GM12878 (cell line): ENCODE results near the gene ZNF813. TPM values are rescaled to one million over a fixed set of nuclear protein-coding genes. Genes with fewer than 3 reads are reported as not detected.

Experiments used
- ATAC-seq: fragments of 200-7000 bp; cut with Tn5 transposase; 3 replicates; pipeline ENCODE4 v1.9.1; 2020; ENCODE audit warnings: mild to moderate bottlenecking, moderate library complexity
- BruUV-seq: library from RNA; stranded (reverse); fragments of 400-500 nt; replicated peaks from 2 replicates; lab custom pipeline; 2021; lab: Mats Ljungman, UMichigan
- CTCF ChIA-PET: fragments of 300-600 bp; sonication (Branson Sonifier 250); formaldehyde crosslinking; extraction: SDS; loops from one replicate; lab custom pipeline; 2021; ENCODE audit warnings: inconsistent platforms; lab: Yijun Ruan, JAX
- POLR2A ChIA-PET: fragments of 350-600 bp; formaldehyde crosslinking; extraction: SDS; loops from one replicate; lab custom pipeline; 2021; ENCODE audit warnings: inconsistent platforms; lab: Charles Lee
- RAD21 ChIA-PET: fragments of 300-600 bp; sonication (Branson Sonifier 250); formaldehyde crosslinking; loops from one replicate; lab custom pipeline; 2023; ENCODE audit warnings: antibody characterized with exemption; ENCODE audit not compliant: unreplicated experiment; lab: Charles Lee
- SMC1A ChIA-PET: fragments of 300-600 bp; sonication (Branson Sonifier 250); formaldehyde crosslinking; loops from one replicate; lab custom pipeline; 2023; ENCODE audit not compliant: unreplicated experiment, uncharacterized antibody; lab: Charles Lee
- DNase-seq: peaks from one replicate; pipeline ENCODE4 v3.0.0-alpha.2; 2011; ENCODE audit warnings: low read depth, low spot score
- FAIRE-seq: peaks from 3 replicates; lab custom pipeline; 2011; peaks lifted over from hg19 to GRCh38; lab: Jason Lieb, UNC
- H2AFZ ChIP-seq: 2 replicates; pipeline ENCODE4 v1.6.0; 2011; ENCODE audit warnings: low read depth, low read length, control low read depth; ENCODE audit not compliant: control insufficient read depth
- H3K27ac ChIP-seq: 2 replicates; pipeline ENCODE4 v1.5.1; 2011; ENCODE audit warnings: control low read depth; ENCODE audit not compliant: control insufficient read depth, insufficient read depth
- H3K27me3 ChIP-seq, 2 experiments: replicated peaks in 1 of 2; 2 replicates each; pipeline versions ENCODE4 v1.6.0 to v1.6.1; 2011; ENCODE audit warnings: low read length in 1 of 2; ENCODE audit not compliant: control insufficient read depth in 2 of 2, insufficient read depth in 2 of 2
- H3K36me3 ChIP-seq, 2 experiments: 2 replicates each; pipeline ENCODE4 v1.5.1; 2011; ENCODE audit warnings: low read length in 1 of 2; ENCODE audit not compliant: control insufficient read depth in 2 of 2, insufficient read depth in 2 of 2
- H3K4me1 ChIP-seq: 2 replicates; pipeline ENCODE4 v1.6.1; 2011; ENCODE audit warnings: mild to moderate bottlenecking, low read length, moderate library complexity, mixed read lengths; ENCODE audit not compliant: control insufficient read depth, insufficient read depth
- H3K4me2 ChIP-seq: 2 replicates; pipeline ENCODE4 v1.6.0; 2011; ENCODE audit warnings: control low read depth; ENCODE audit not compliant: control insufficient read depth, insufficient read depth
- H3K4me3 ChIP-seq: fragments of 200-600 bp; sonication (generic); 2 replicates; pipeline ENCODE4 v1.5.1; 2016
- H3K79me2 ChIP-seq: 2 replicates; pipeline ENCODE4 v1.6.0; 2011; ENCODE audit warnings: low read length; ENCODE audit not compliant: control insufficient read depth, insufficient read depth
- H3K9ac ChIP-seq: 2 replicates; pipeline ENCODE4 v1.8.0; 2011; ENCODE audit warnings: low read length, control low read depth, mixed read lengths; ENCODE audit not compliant: control insufficient read depth, insufficient read depth
- H3K9me3 ChIP-seq: replicated peaks from 3 replicates; pipeline ENCODE4 v1.5.1; 2011; ENCODE audit warnings: mild to moderate bottlenecking, low read length; ENCODE audit not compliant: control insufficient read depth, insufficient read depth
- H4K20me1 ChIP-seq: 2 replicates; pipeline ENCODE4 v1.6.0; 2011; ENCODE audit not compliant: control insufficient read depth, insufficient read depth
- BHLHE40 ChIP-seq, 2 experiments: fragments of 450-650 bp in 1 of 2; IDR thresholded peaks; 2 replicates each; pipeline ENCODE4 v1.6.1; 2011 to 2017; ENCODE audit warnings: low read depth in 2 of 2, borderline replicate concordance in 1 of 2, improper control_type of control experiment in 1 of 2, low read length in 1 of 2, mild to moderate bottlenecking in 1 of 2
- CHD1 ChIP-seq: IDR thresholded peaks from 2 replicates; pipeline ENCODE4 v1.6.1; 2012; ENCODE audit warnings: low read depth, low read length, improper control_type of control experiment
- EZH2 ChIP-seq: IDR thresholded peaks from 2 replicates; pipeline ENCODE4 v1.6.1; 2012; ENCODE audit warnings: low read depth, mild to moderate bottlenecking, control low read depth, inconsistent platforms, low read length, borderline replicate concordance; ENCODE audit not compliant: control insufficient read depth
- HSF1 ChIP-seq: fragments of 150-350 bp; IDR thresholded peaks from 2 replicates; pipeline ENCODE4 v1.6.1; 2014; ENCODE audit warnings: mild to moderate bottlenecking, low read depth, low read length
- NFIC ChIP-seq: IDR thresholded peaks from 2 replicates; pipeline ENCODE4 v1.6.1; 2012; ENCODE audit warnings: low read depth, mild to moderate bottlenecking, inconsistent platforms, low read length, moderate library complexity
- POLR2A ChIP-seq: IDR thresholded peaks from 2 replicates; pipeline ENCODE4 v1.6.1; 2011; ENCODE audit warnings: low read depth, mild to moderate bottlenecking, low read length
- RAD21 ChIP-seq: IDR thresholded peaks from 2 replicates; pipeline ENCODE4 v1.6.1; 2011; ENCODE audit warnings: mild to moderate bottlenecking, low read depth, low read length, moderate library complexity; ENCODE audit not compliant: insufficient read depth
- RCOR1 ChIP-seq: conservative IDR thresholded peaks from 2 replicates; pipeline ENCODE4 v1.6.1; 2012; ENCODE audit warnings: low read depth, low read length, improper control_type of control experiment
- SMC3 ChIP-seq: IDR thresholded peaks from 2 replicates; pipeline ENCODE4 v1.6.1; 2011; ENCODE audit warnings: low read length, improper control_type of control experiment, borderline replicate concordance
- SP1 ChIP-seq: IDR thresholded peaks from one replicate; pipeline ENCODE4 v1.6.1; 2011; ENCODE audit warnings: low read depth, low read length
- SRF ChIP-seq, 2 experiments: IDR thresholded peaks; 2 replicates each; pipeline ENCODE4 v1.6.1; 2011; ENCODE audit warnings: low read depth in 2 of 2, low read length in 2 of 2, mild to moderate bottlenecking in 1 of 2, moderate library complexity in 1 of 2
- STAT1 ChIP-seq: fragments of 450-650 bp; conservative IDR thresholded peaks from 2 replicates; pipeline ENCODE4 v1.6.1; 2014; ENCODE audit warnings: antibody characterized with exemption, mild to moderate bottlenecking
- ZNF622 ChIP-seq: fragments of 450-650 bp; IDR thresholded peaks from 2 replicates; pipeline ENCODE4 v1.6.1; 2017; ENCODE audit warnings: mild to moderate bottlenecking, inconsistent platforms
- WGBS: methylation state at CpG from one replicate; pipeline ENCODE4 v1.1.6; 2016; ENCODE audit warnings: low lambda C conversion rate; ENCODE audit not compliant: insufficient replicate concordance, insufficient coverage; ENCODE audit errors: missing lambda C conversion rate; 5-methylcytosine and 5-hydroxymethylcytosine counted together
- in situ Hi-C: fragments of 300-500 bp; cut with MboI; formaldehyde crosslinking; loops from 9 replicates; pipeline ENCODE4 v1.14.3; 2018; ENCODE audit warnings: mixed read lengths
- intact Hi-C: fragments of 100-400 bp; cut with micrococcal nuclease; formaldehyde crosslinking; loops from one replicate; pipeline ENCODE4 v1.14.2; 2022; ENCODE audit not compliant: unreplicated experiment
- polyA plus RNA-seq, 11 experiments: library from polyadenylated mRNA; depleted of rRNA in 4 of 11; unstranded in 6 of 11; stranded (reverse) in 5 of 11; fragments of >200 nt; fragmentation: Nextera tagmentation in 4 of 11; fragmentation: Illumina TruSeq in 1 of 11; extraction: Ambion mirVana in 4 of 11; extraction: Trizol in 1 of 11; gene quantifications; 1 replicate in 1 of 11; 2 replicates in 10 of 11; pipeline versions ENCODE4 v1.2.1 to v1.2.3, GENCODE V29; 2011 to 2016; ENCODE audit warnings: inconsistent platforms in 2 of 11, missing spikeins in 2 of 11, low read depth in 1 of 11
- total RNA-seq, 4 experiments: library from RNA; depleted of rRNA in 3 of 4; stranded (reverse); fragments of >200 nt in 3 of 4; fragmentation: Illumina TruSeq in 1 of 4; extraction: Trizol in 1 of 4; gene quantifications; 2 replicates each; pipeline versions ENCODE4 v1.2.1 to v1.2.3, GENCODE V29; 2013 to 2021

Gene ZNF813
- total and polyA plus RNA-seq, 10 of the 15 experiments (the other 5 are each of a cell fraction or from before 2014, with no cell fraction given), result 0.27 to 4.8 (median 2.6) TPM

GRCh38 chr19:53504885-53505284 lies 37.4 kb downstream of the ZNF813 start (continued):
- TF ChIP-seq RCOR1 (no peak), CHD1 (no peak), SRF (IDR thresholded peaks at IDR 0.05; ENCODE audit: low read depth in 2 of 2, low read length in 2 of 2) (no peak), POLR2A (no peak), BHLHE40 (IDR thresholded peaks at IDR 0.05; ENCODE audit: borderline replicate concordance in 1 of 2, low read depth in 2 of 2, low read length in 1 of 2) (no peak), SMC3 (no peak), NFIC (no peak), HSF1 (no peak), SP1 (no peak), STAT1 (no peak), ZNF622 (no peak)

- no peak overlapping the region for H2AFZ ChIP-seq
- H3K4me3 ChIP-seq, result no peak overlapping the region
- H3K27me3 ChIP-seq, result no peaks in the 10 kb centered on the region
- TF ChIP-seq EZH2 (no peak), NFIC (no peak), RAD21 (no peak)
- ChIA-PET SMC1A (no interaction called here), POLR2A (no interaction called here), RAD21 (no interaction called here), CTCF (no interaction called here)
- FAIRE-seq, result no peak
- H3K9ac ChIP-seq, result no peak overlapping the region
- BruUV-seq, result no TSS peak
- H3K9me3 ChIP-seq, result no peaks in the 10 kb centered on the region; the same call in 2 of the 3 replicates
- no peaks in the 10 kb centered on the region for H4K20me1 ChIP-seq
- no peaks in the 10 kb centered on the region for H3K4me1 ChIP-seq
- 10% methylated on average over 8 of the region's 8 CpGs for WGBS
- intact Hi-C loops (no loop called here), in situ Hi-C loops (no loop called here)
- DNase-seq, result no peak
- no peaks in the 10 kb centered on the region for H3K36me3 ChIP-seq
- H3K79me2 ChIP-seq, result no peaks in the 10 kb centered on the region
- no peak for ATAC-seq
- no peak overlapping the region for H3K4me2 ChIP-seq
- H3K27ac ChIP-seq, result no peak overlapping the region
Observed at GRCh38 chr19:53506728-53507127, 39.2 kb downstream of the ZNF813 start.
